GM18505 (cell line): ENCODE measurements around the gene TNNC2.

Experiments used
- ATAC-seq: cut with Tn5 transposase; IDR thresholded peaks from one replicate; pipeline ENCODE4 v1.9.1; 2021; ENCODE audit not compliant: unreplicated experiment
- POLR2A ChIP-seq: IDR thresholded peaks from 4 replicates; pipeline ENCODE4 v1.6.1; 2011; ENCODE audit warnings: borderline replicate concordance; ENCODE audit not compliant: insufficient read depth, insufficient read length; ENCODE audit errors: extremely low read depth

The TNNC2 gene

GRCh38 chr20:45823949-45824835 lies 2.9 kb downstream of the TNNC2 start:
- no peak for ATAC-seq

GRCh38 chr20:45822857-45823256 lies 4.3 kb downstream of the TNNC2 start:
- no peak for TF ChIP-seq POLR2A
- no peak for ATAC-seq

More at GRCh38 chr20:45823949-45824835, 2.9 kb downstream of the TNNC2 start:
- no peak for TF ChIP-seq POLR2A

- TF ChIP-seq POLR2A = no peak
- no peak for ATAC-seq
Measured at GRCh38 chr20:45821947-45822346, 5.2 kb downstream of the TNNC2 start.

- no peak for TF ChIP-seq POLR2A
- ATAC-seq = no peak
Measured at GRCh38 chr20:45819466-45819865, 7.6 kb downstream of the TNNC2 start.

- no peak for TF ChIP-seq POLR2A
- ATAC-seq = no peak
Measured at GRCh38 chr20:45818239-45818638, 8.9 kb downstream of the TNNC2 start.

GRCh38 chr20:45817376-45818194 lies 9.5 kb downstream of the TNNC2 start:
- TF ChIP-seq POLR2A = no peak
- no peak for ATAC-seq

GRCh38 chr20:45816951-45817350 lies 10.2 kb downstream of the TNNC2 start:
- no peak for TF ChIP-seq POLR2A
- ATAC-seq = no peak

- TF ChIP-seq POLR2A = no peak
- no peak for ATAC-seq
Measured at GRCh38 chr20:45814314-45814713, 12.8 kb downstream of the TNNC2 start.

- no peak for TF ChIP-seq POLR2A
- no peak for ATAC-seq
Measured at GRCh38 chr20:45813489-45813888, 13.6 kb downstream of the TNNC2 start.

- no peak for ATAC-seq
- TF ChIP-seq POLR2A = no peak
Measured at GRCh38 chr20:45813006-45813340, 14.1 kb downstream of the TNNC2 start.

- peak; percentile 53 for TF ChIP-seq POLR2A
- peak; percentile 96 for ATAC-seq
Measured at GRCh38 chr20:45812157-45813005, 14.7 kb downstream of the TNNC2 start, which contains the start of gene UBE2C. UBE2C (plus strand) TSS chr20:45812644; CDS start chr20:45812696, 52 bp downstream.

- ATAC-seq = no peak
- TF ChIP-seq POLR2A = no peak
Measured at GRCh38 chr20:45810191-45810970, 16.7 kb downstream of the TNNC2 start.
